GM12864 (cell line): ENCODE results near the gene THOC5.

Source experiments
- DNase-seq: peaks from one replicate; pipeline ENCODE4 v3.0.0-alpha.2; 2011; ENCODE audit warnings: low read depth
- H3K4me3 ChIP-seq: 2 replicates; pipeline ENCODE4 v1.5.1; 2011; ENCODE audit warnings: mild to moderate bottlenecking, low read depth, low read length, control low read depth
- CTCF ChIP-seq: IDR thresholded peaks from 2 replicates; pipeline ENCODE4 v1.5.1; 2011; ENCODE audit warnings: low read depth, mild to moderate bottlenecking, moderate library complexity, low read length, control low read depth, inconsistent platforms; ENCODE audit errors: missing control alignments

Gene THOC5

DNA sequence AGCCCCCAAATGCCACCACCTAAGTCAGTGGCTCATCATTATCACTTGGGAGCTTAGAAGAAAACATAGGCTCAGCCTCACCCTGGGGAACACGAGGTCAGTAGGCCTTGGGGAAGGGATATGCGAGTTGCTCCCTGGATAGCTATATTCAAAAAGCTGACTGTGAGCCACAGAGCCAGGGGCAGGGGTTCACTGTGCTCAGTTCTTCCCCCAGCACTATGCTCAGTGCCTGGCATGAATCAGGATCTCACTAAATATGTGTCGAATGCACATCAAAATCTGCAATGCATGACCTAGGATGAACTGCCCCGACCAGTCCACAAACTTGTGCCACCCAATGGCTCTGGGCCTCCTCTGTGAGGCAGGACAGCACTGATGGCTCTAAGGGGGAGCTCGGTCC is 35.1 kb downstream of the THOC5 start:
- no peak for TF ChIP-seq CTCF
- DNase-seq: no peak
- H3K4me3 ChIP-seq: no peak overlapping the region

DNA sequence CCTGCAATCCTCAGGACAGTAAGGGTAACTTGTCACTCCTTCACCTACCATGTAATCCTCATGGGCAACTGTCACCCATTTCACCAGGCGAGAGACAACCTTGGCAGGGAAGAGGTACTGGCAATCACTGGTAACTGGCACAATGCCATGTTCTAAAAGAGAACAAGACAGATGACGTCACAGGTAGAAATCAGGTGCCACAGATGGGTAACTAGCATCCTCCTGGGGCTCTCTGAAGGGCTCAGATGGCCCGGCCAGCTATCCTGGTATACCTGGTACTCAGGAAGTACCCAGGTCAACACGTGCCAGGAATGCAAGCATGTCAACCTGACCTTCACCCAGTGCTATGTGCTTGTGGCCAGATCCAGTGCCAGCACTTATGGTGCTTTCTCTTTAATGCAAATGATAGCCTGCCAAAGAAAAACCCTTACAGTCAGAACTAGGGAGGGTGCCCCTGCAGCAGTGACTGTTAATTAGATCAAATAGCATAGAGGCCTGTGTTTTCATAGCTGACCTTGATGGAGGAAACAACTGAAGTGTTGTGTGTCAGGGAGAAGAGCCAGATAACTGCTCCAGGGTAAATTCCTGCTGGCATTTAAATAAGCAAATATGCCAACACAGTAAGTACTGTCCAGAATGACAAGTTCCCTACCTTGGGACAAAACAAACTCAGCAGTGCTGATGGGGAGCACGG is 36.2 kb downstream of the THOC5 start:
- no peak for DNase-seq
- no peak for TF ChIP-seq CTCF
- no peak overlapping the region for H3K4me3 ChIP-seq

GRCh38 chr22:29512031-29512430 is 41.5 kb downstream of the THOC5 start:
- TF ChIP-seq CTCF: no peak
- no peak overlapping the region for H3K4me3 ChIP-seq
- no peak for DNase-seq

DNA sequence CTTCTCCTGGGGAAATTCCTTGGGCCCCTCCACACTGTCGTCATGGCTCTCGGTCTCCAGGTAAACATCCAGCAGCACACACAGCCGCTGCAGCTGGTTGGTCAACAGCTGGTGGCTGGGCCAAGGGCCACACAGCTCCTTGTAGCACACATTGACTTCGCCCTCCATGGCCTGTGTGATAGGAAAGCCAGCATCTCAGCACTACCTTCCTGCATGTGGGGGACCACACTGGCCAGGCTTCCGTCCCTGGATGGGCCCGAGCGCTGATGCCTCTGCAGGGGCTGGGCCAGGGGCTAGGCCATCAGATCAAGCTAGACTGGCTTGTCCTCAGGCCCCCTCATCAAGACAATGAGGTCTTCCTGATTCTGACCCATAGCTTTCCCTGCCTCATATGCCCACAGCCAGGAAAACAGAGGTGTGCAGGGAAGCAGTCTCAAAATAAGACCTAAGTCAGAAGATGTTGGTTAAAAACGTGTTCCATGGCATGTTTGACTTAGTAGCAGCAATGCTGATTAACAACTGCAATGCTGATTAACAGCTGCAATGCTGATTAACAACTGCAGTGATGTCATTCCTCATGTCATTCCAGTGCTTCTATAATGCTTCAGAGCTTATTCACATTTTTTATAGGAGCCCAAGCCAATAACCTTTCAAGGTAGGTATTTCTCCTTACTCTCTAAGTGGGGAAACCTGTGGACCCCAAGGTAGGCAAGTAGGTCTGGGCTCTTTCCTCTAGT is 42.3 kb downstream of the THOC5 start:
- H3K4me3 ChIP-seq: no peak overlapping the region
- no peak for TF ChIP-seq CTCF

DNA sequence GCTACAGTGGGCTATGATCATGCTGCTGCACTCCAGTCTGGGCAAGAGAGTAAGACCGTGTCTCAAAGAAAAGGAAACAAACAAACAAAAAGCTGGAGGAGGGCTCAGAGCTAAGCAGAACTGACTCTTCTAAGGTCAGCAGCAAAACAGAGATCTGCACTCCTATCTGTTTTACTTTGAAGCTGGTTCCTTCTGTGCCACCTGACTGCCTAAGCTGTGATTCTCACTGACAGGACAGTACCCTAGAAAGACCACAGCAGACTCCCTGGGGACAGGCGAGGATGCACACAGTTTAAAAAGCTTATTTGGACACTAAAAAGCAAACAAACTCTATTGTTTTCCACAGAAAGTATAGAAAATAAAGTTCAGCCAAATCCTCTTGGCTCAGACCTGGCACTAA is 43.0 kb downstream of the THOC5 start:
- DNase-seq: no peak
- no peak overlapping the region for H3K4me3 ChIP-seq
- TF ChIP-seq CTCF: no peak

More for the DNA sequence above, 42.3 kb downstream of the THOC5 start:
- no peak for DNase-seq

- no peak for DNase-seq
- no peak overlapping the region for H3K4me3 ChIP-seq
- TF ChIP-seq CTCF: no peak
Observed at GRCh38 chr22:29509815-29510214, 43.7 kb downstream of the THOC5 start.
